ENCODE measurements around the gene MAB21L3. TPM values are rescaled to one million over a fixed set of nuclear protein-coding genes. Genes with fewer than 3 reads are reported as not detected.

Gene MAB21L3
- total and polyA plus RNA-seq, 4 donors, result 0.13 to 0.42 (median 0.26) TPM

DNA sequence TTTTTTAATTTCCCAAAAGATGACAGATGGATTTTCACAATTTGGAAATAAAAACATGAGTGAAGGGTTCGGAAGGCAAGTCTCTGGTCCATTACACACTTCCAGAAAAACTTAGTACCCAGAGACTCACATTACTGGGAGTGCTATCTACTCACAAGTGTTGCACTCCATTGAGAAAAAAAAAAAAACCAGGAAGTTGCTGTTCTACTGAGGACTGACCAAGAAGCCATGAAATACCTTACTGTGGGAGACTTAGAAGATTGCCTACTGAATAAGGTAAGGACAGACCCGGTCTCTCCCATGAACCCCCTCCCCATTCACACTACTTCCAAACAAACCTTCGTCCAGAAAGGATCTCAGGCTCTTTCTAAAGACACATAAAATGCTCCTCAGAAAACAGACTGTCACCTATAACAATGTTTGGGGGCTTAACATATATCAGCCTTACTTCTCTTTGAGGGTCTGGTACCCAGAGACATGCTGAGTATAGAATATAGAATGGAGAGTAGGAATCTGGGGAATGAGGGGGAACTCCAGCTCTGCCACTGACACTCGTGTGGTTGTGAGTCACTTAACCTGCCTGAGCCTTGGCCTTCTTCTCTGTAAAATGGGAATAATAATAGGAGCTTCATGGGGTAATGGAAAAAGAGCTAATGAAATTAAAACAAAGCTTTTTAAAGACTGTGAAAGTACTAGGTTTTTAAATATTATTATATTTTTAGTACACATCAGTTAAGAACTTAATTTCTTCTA lies 1.4 kb downstream of the MAB21L3 start (continued):
- TF ChIP-seq CTCF (IDR thresholded peaks at IDR 0.05; ENCODE audit: low read depth, low read length, missing input control) (no peak), RAD21 (IDR thresholded peaks at IDR 0.05) (no peak), FOXA2 (IDR thresholded peaks at IDR 0.05) (no peak), HNF4A (conservative IDR thresholded peaks at IDR 0.05) (no peak), GABPA (IDR thresholded peaks at IDR 0.05 in 1 of 2, conservative IDR thresholded peaks at IDR 0.05 in 1 of 2) (no peak), HNF4G (IDR thresholded peaks at IDR 0.05) (no peak)

DNA sequence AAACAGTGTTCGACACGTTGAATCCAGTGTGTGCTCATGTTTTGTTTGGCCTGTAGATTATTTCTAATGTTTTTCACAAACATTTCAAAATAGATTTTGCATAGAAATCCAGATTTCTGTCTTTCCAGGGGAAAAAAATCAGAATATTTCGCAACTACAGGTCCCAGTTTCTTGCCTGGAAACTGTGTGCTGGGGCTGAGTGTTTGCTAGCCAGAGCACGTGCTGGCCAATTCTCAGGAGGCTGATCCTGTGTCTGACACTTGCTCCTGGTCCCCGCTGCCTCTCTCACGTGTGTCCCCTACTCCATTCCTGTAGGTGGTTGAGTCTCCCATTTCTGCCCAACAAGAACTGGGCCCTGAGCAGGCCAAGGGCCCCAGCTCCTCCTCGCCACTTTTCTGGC lies 2.4 kb downstream of the MAB21L3 start:
- H3K9ac ChIP-seq (ENCODE audit: low read depth in 1 of 2, low read length in 2 of 2), result no peak overlapping the region
- no peak overlapping the region for H3K4me3 ChIP-seq (ENCODE audit: low read depth in 1 of 3, low read length in 3 of 3)
- H3K9me3 ChIP-seq (ENCODE audit: control insufficient read depth in 4 of 4, low read length in 3 of 4), result no peaks in the 10 kb centered on the region
- H3K27ac ChIP-seq (ENCODE audit: low read depth in 1 of 2, low read length in 2 of 2), result no peak overlapping the region
- no peaks in the 10 kb centered on the region for H3K36me3 ChIP-seq (ENCODE audit: control insufficient read depth in 4 of 4, insufficient read depth in 3 of 4, low read depth in 1 of 4, low read length in 3 of 4)
- WGBS, result 65% methylated on average over 7 of the region's 7 CpGs
- peak in 1 of 2 donors; percentile 36 for TF ChIP-seq HNF4A (conservative IDR thresholded peaks at IDR 0.05)
- no peak for TF ChIP-seq JUND (IDR thresholded peaks at IDR 0.05)
- TF ChIP-seq ATF3 (IDR thresholded peaks at IDR 0.05), result no peak
- peak; percentile 50 for TF ChIP-seq MAX (IDR thresholded peaks at IDR 0.05)
- TF ChIP-seq FOXA1 (IDR thresholded peaks at IDR 0.05), result no peak
- no peak for TF ChIP-seq CTCF (IDR thresholded peaks at IDR 0.05; ENCODE audit: low read depth, low read length, missing input control)
- TF ChIP-seq HNF4G (IDR thresholded peaks at IDR 0.05), result no peak
- TF ChIP-seq RXRA (IDR thresholded peaks at IDR 0.05), result peak in 1 of 2 donors; percentile 58
- TF ChIP-seq EGR1 (IDR thresholded peaks at IDR 0.05; ENCODE audit: low read depth in 2 of 2), result no peak
- no peak for TF ChIP-seq SP1 (IDR thresholded peaks at IDR 0.05)
- TF ChIP-seq NR2F2 (IDR thresholded peaks at IDR 0.05), result no peak
- no peak for TF ChIP-seq ZBTB33 (IDR thresholded peaks at IDR 0.05)
- no peak for TF ChIP-seq YY1 (IDR thresholded peaks at IDR 0.05)
- no peak for TF ChIP-seq GABPA (IDR thresholded peaks at IDR 0.05 in 1 of 2, conservative IDR thresholded peaks at IDR 0.05 in 1 of 2)
- no peak for TF ChIP-seq FOXA2 (IDR thresholded peaks at IDR 0.05)
- no peak for TF ChIP-seq RAD21 (IDR thresholded peaks at IDR 0.05)
- H3K4me1 ChIP-seq (ENCODE audit: control insufficient read depth in 4 of 4, insufficient read depth in 4 of 4, low read length in 3 of 4), result peaks cover 0 to 10% (median 5%) of the 10 kb centered on the region in 4 donors
- H3K27me3 ChIP-seq (ENCODE audit: control insufficient read depth in 4 of 4, insufficient read depth in 4 of 4, low read length in 3 of 4), result no peaks in the 10 kb centered on the region
- DNase-seq (ENCODE audit: low spot score), result no peak
